Measurements from ENCODE around the gene MYOM1.

Gene MYOM1

DNA sequence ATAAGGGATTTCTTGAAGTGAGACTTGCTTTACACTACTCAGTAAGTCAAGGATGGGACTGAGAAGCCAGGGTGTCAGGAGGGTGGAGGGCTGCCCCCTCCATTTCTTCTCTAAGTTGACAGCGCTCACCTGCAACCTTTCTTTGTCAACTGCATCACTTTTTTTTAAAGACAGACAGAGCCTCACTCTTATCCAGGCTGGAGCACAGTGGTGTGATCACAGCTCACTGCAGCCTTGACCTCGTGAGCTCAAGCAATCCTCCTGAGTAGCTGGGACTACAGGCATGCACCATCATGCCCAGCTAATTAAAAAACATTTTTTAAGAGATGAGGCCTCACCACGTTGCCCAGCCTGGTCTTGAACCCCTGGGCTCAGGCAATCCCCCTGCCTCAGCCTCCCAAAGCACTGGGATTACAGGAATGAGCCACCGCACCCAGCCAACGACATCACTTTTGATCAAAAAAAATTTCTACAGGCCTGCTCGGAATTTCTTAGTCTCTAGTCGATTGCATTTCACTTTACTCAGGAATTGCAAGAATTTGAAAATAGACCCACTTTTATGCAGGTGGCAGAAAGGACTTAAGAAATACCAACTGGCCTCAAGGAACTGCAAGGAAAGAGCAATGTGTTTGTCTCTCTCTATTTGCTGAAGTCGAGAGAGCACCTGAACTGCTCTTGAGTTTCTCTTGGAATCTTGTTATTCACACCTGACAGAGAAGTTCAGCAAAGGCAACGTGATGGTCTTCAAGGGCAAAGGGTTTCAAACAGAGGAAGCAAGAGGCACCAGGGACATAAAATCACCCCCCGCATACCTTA is 101.4 kb downstream of the MYOM1 start:
- no peak for DNase-seq (ENCODE audit: low read depth in 2 of 2)

DNA sequence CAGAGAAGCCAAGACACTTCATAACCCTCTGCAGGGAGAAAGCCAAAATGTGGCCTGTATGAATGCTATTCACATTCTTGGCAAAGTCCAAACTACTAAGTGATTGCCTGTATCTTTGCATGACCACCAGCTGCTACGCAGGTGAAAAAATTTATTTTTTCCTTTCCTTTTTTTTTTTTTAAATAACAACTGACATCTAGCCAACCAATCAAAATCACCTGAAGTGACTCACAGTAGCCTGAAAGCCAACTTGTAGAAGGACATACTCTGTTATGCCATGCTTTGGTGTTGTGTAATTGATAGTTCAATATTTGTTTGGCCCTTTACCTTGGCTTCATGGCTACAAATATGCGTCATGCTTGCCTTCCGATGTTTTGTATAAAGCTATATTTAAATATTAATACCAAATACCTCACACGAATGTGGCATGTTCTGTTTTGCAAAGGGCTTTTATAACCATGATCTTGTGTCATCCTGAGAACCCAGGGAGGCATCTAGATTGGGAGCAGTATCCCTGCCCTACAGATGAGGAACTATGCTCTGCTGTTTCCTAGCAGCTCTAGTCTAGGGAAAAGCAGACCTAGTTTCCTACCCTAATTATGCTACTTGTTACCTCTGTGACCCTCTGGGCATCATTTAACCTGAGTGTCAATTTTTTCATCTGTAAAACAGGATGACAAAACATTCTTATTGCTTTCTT is 102.1 kb downstream of the MYOM1 start:
- DNase-seq (ENCODE audit: low read depth in 2 of 2): no peak

DNA sequence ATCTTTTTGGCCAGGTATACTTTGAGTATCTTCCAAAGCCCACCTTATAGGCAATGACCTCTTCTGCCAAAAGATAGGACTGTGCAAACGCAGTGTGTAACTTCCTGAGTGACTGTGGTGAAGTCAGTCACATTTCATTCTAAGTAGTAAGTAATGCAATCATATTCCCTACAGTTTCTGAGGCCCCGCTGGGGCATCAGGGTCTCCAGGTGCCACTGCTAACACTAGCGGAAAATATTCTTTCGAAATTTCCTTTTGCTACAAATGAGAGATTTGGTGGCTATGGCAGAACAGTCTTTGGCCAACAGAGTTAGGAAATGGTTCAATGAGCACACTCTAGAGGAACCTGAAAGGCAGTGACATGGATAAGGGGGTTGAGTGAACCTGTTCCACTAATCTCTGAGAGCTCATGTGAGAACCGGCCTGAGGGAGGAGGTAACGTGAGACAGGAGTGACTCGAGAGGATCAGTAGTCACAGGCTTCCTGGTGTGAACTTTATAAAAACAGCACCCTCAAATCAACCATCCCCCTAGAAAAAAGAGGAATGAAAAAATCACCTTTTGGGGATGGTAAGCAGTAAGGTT is 104.2 kb downstream of the MYOM1 start:
- no peak for DNase-seq (ENCODE audit: low read depth in 2 of 2)

GRCh38 chr18:3114451-3114850 is 105.3 kb downstream of the MYOM1 start:
- no peak for DNase-seq (ENCODE audit: low read depth in 2 of 2)

GRCh38 chr18:3114026-3114425 is 105.7 kb downstream of the MYOM1 start:
- no peak for DNase-seq (ENCODE audit: low read depth in 2 of 2)

GRCh38 chr18:3111523-3112240 is 108.1 kb downstream of the MYOM1 start:
- no peak for DNase-seq (ENCODE audit: low read depth in 2 of 2)

GRCh38 chr18:3110034-3110752 is 109.6 kb downstream of the MYOM1 start:
- DNase-seq (ENCODE audit: low read depth in 2 of 2): no peak

- no peak for DNase-seq (ENCODE audit: low read depth in 2 of 2)
Measured at GRCh38 chr18:3107740-3108151, 112.0 kb downstream of the MYOM1 start.

GRCh38 chr18:3104190-3105054 is 115.3 kb downstream of the MYOM1 start:
- no peak for DNase-seq (ENCODE audit: low read depth in 2 of 2)

- no peak for DNase-seq (ENCODE audit: low read depth in 2 of 2)
Measured at GRCh38 chr18:3103576-3103975, 116.2 kb downstream of the MYOM1 start.

- DNase-seq (ENCODE audit: low read depth in 2 of 2): no peak
Measured at GRCh38 chr18:3102983-3103382, 116.8 kb downstream of the MYOM1 start.

DNA sequence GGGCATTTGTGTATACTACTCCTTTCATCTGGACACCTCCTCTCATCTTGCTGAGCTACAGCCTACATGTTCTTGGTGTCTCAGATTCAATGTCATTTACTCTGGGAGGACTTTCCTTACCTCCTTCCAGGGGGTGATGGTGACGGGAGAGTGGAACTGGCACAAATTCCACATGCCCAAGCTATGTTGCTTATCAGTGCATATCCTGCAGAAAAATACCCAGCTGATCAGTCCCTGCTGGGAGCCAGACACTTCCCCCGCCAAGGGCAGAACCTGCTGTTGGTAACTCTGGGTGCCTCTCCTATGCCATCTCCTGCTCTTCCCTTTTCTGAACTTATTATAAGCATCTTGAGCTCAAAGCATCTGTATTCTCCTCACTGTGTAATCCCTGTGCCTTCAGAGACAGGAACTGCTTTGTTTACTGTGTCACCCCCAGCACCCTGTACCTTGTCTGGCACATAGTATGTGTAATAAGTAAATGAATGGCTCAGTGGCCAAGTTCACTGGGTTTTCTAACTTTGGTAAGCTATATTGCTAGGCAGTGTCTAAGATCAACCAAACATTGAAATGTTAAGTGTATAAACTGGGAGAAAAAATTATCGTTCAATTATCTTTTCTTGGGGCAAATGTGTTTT is 119.2 kb downstream of the MYOM1 start:
- DNase-seq (ENCODE audit: low read depth in 2 of 2): no peak

GRCh38 chr18:3099327-3099726 is 120.4 kb downstream of the MYOM1 start:
- no peak for DNase-seq (ENCODE audit: low read depth in 2 of 2)

DNA sequence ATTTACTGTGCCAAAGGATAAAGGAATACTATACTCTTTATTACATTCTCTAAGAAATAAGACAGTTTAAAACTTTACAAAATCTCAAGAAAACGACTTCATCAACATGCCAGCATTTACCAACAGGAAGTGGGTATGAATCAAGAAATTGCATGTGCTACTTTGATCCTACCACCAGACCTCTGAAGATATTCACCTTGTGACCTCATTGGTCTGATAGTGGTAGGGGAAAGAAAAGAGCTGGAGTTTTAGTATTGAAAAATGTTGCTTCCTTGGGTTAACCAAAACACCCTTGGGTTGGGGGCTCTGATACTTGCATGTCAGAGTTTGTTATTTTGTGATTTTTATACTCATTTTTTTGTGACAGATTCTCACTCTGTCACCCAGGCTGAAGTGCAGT is 122.7 kb downstream of the MYOM1 start:
- no peak for DNase-seq (ENCODE audit: low read depth in 2 of 2)

GRCh38 chr18:3095921-3096320 is 123.8 kb downstream of the MYOM1 start:
- no peak for DNase-seq (ENCODE audit: low read depth in 2 of 2)

DNA sequence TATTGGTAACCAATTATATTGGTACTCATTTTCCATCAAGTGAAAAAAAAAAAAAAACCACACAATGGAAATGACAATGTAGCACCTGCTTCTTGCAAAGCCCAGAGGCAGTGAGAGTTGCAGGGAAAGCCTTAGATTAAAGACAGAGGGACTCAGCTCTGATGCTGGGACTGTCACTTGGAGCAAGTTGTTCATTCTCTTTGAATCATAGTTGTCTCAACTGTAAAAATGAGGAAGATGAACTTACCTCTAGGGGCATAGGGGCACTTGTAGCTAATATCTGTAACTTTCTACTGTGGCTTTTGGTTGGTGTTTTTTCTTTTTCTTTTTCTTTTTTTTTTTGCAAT is 125.5 kb downstream of the MYOM1 start:
- DNase-seq (ENCODE audit: low read depth in 2 of 2): no peak

DNA sequence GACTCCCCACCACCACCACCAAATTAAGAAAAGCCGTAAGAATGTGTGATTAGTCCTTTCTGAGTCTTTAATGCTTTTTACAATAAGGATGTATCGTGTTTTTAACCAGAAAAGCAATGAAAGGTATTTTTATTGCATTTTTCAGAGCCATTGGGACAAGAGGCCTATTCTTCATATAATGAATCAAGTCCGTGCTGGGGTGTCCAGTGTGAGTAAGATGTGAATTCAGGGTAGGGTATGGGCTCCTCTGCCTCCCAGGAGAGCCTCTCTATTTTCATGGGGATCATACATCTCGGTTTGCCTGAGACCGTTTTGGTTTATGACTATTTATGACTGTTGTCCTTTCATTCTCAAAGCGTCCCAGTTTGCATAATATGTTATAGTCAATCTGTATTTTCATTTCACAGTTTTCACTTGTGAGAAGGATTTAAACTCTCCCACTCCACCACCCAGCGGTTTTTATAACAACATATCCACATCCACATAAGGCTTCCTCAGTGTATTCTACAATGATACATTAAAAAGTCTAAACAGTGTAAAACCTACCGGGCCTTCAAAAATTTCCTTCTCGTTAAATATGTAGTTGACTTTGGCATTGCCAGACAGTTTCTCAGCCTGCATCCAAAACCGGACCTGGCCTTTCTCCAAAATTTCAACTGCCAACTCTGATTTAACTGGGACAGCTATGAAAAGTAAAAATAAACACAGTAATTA is 126.0 kb downstream of the MYOM1 start:
- no peak for DNase-seq (ENCODE audit: low read depth in 2 of 2)

- no peak for DNase-seq (ENCODE audit: low read depth in 2 of 2)
Measured at GRCh38 chr18:3092727-3093126, 127.0 kb downstream of the MYOM1 start.

GRCh38 chr18:3089579-3089978 is 130.2 kb downstream of the MYOM1 start:
- DNase-seq (ENCODE audit: low read depth in 2 of 2): no peak

DNA sequence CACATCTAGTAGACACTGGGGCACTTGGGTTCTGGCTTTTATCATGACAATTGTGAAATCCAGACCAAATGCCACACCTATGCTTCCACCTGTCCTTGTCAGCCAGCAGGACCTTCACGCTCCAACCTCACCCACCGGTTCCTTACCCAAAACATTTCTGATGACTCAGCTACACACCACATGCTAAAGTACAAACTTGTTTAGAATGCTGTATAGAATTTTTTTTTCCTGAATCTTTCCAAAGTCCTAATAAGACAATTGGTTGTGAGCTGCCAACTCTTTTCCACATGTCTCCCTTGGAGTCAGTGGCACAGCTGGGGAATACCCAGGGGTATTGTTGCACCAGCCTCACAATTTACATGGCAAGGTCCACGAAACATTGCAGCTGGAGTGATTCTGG is 131.3 kb downstream of the MYOM1 start:
- no peak for DNase-seq (ENCODE audit: low read depth in 2 of 2)
